NCI-H187 (cell line): Measurements from ENCODE around the gene SKAP1.

Experiments
- DNase-seq, 2 experiments: peaks; one replicate each; lab custom pipeline; 2025; lab: John Stamatoyannopoulos, UW

Gene SKAP1

GRCh38 chr17:48173191-48173984 is 256.6 kb downstream of the SKAP1 start:
- no peak for DNase-seq

GRCh38 chr17:48169926-48170325 is 260.1 kb downstream of the SKAP1 start:
- no peak for DNase-seq

- DNase-seq: no peak
These were observed 266.2 kb downstream of the SKAP1 start for GRCh38 chr17:48163809-48164208.

DNA sequence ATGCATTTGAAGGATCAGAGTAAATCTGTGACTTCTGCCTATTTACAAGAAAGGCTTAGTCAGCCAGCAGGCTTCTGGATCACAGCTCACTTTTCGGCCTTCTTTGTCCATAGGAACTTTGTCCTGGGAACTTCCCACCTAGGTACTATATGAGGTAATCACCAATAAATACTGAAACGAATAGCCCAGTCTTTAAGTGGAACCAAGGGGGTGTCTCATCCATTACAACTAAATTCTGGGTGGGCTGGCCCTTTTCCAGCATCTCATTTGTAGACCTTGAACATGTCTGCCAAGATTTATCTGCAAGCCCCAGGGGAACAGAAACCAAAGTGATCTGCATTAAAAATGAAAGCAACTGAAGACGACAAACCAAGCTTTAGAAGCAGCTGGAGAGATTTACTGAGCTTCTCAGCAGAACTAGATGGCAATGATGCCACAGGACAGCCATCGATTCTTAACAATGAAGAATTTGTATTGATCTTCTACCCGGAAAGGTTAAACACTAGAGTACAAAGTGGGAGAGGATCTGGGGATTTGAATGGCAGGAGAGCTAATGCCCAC is 267.0 kb downstream of the SKAP1 start:
- no peak for DNase-seq

DNA sequence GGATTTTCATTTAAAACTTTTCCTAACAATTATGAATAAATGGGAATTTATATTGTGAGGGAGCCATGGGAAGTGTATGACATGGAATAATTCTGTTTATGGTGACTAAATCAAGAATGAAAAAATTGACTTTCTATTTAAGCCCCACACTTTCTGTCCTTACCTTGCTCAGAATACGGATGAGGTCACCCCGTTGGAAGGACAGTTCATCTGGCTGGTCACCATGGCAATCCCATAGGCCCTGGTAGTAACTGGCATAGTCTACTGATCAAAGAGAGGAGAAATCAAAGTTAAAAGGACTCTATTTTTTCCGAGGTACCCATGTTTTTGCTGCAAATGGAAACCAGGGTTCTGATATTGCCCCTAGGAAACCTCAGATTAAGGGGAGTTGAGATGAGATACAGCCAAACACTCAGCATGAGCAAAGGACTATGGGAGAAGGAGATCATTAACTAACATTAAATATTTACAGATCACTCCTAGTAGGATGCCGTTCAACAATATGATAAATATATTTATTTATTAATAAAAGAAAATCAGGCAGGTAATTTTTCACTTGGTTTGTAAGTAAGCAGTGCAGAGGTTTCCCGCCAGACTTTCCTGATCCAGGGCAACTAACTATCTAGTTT is 267.6 kb downstream of the SKAP1 start:
- no peak for DNase-seq

GRCh38 chr17:48161127-48161905 is 268.7 kb downstream of the SKAP1 start:
- DNase-seq: no peak

GRCh38 chr17:48160177-48161081 is 269.6 kb downstream of the SKAP1 start:
- DNase-seq: peak; percentile 53 to 72

GRCh38 chr17:48159232-48159631 is 270.8 kb downstream of the SKAP1 start:
- DNase-seq: no peak

GRCh38 chr17:48155889-48156611 is 274.0 kb downstream of the SKAP1 start:
- peak; percentile 29 to 39 for DNase-seq

DNA sequence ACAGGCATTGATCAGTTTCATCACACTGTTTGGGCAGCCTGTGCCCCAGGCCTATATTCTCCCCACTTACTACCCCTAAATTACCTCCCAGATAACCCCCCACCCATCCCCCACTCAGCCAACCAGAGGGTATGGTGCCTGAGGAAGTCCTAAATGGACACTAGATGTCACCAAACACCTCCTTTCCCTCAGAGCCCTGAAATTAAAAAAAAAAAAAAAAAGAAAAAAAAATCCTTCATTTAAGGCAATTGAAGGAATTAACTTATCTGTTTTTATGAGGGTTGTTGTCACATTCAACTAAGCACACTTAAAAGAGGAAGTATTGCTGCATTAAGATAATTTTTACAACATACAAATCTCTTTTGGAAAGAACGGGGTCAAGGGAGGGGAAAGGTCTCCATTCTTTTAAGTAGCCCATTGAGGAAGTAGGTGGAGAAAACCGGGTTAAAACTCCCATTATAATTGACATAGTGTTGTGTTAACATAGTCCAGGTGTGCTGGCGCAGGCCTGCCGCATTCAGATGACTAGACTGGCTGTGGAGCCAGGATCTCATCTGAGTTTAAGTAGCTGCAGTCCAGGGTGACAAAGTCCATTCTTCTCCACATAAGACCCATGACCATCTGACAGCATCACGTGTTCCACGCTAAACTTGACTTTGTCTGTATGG is 276.2 kb downstream of the SKAP1 start:
- DNase-seq: peak in 1 of 2 experiments; percentile 36

- no peak for DNase-seq
These were observed 277.7 kb downstream of the SKAP1 start for GRCh38 chr17:48152289-48152688.

DNA sequence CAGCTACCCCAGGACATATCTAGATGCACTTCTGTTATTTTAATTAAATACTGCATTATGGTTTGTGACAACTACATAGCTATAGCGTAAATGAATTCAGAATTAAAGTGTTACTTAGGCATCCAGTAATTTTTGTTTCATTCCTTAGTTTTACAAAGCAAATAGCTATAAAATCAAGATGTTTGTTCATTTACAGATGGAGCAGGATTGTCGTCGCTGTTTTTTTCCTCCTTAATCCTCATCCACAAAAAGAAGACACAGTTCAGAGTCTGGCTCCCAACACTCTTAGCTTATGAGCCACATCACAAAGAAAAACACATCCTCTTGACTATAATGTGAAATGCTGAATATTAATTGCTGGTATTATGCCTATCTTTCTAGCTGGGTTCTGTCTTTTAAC is 278.8 kb downstream of the SKAP1 start:
- DNase-seq: no peak

GRCh38 chr17:48150597-48151001 is 279.4 kb downstream of the SKAP1 start:
- DNase-seq: no peak

- no peak for DNase-seq
These were observed 280.1 kb downstream of the SKAP1 start for GRCh38 chr17:48149787-48150463.

GRCh38 chr17:48148854-48149786 is 280.9 kb downstream of the SKAP1 start:
- DNase-seq: no peak

- DNase-seq: no peak
These were observed 281.8 kb downstream of the SKAP1 start for GRCh38 chr17:48148029-48148770.

GRCh38 chr17:48144976-48145798 is 284.8 kb downstream of the SKAP1 start:
- DNase-seq: no peak
